Mesendoderm (in vitro differentiated cells): ENCODE results near the gene MTHFD1L.
A peak's percentile ranks its signal among the peaks of the same experiment; 100 is the strongest.

Source experiments
- DNase-seq: peaks from one replicate; pipeline ENCODE4 v3.0.0; 2013
- H2AK5ac ChIP-seq: 2 replicates; pipeline ENCODE4 v1.6.1; 2013; ENCODE audit warnings: low read length, inconsistent platforms
- H2BK120ac ChIP-seq: 2 replicates; pipeline ENCODE4 v1.6.1; 2013; ENCODE audit warnings: low read depth, mild to moderate bottlenecking, low read length, moderate library complexity, mixed read lengths
- H2BK15ac ChIP-seq: replicated peaks from 2 replicates; pipeline ENCODE4 v1.6.1; 2013; ENCODE audit warnings: low read depth, mild to moderate bottlenecking, moderate library complexity
- H2BK5ac ChIP-seq: 2 replicates; pipeline ENCODE4 v1.6.1; 2013; ENCODE audit warnings: low read length, inconsistent platforms
- H3K18ac ChIP-seq: 2 replicates; pipeline ENCODE4 v1.6.1; 2013; ENCODE audit warnings: mild to moderate bottlenecking, low read length, mixed read lengths
- H3K23ac ChIP-seq: one replicate; pipeline ENCODE4 v1.6.1; 2013; ENCODE audit warnings: low read length
- H3K27ac ChIP-seq: 2 replicates; pipeline ENCODE4 v1.5.1; 2013; ENCODE audit warnings: low read depth, mild to moderate bottlenecking, inconsistent platforms, low read length, moderate library complexity
- H3K27me3 ChIP-seq: 2 replicates; pipeline ENCODE4 v1.6.1; 2013; ENCODE audit warnings: low read length, control low read depth, mild to moderate bottlenecking, inconsistent platforms; ENCODE audit not compliant: insufficient read depth, poor library complexity
- H3K36me3 ChIP-seq: 2 replicates; pipeline ENCODE4 v1.6.1; 2013; ENCODE audit warnings: low read length, inconsistent platforms; ENCODE audit not compliant: control insufficient read depth, insufficient read depth
- H3K4ac ChIP-seq: one replicate; pipeline ENCODE4 v1.6.1; 2013; ENCODE audit warnings: low read depth, mild to moderate bottlenecking, low read length, moderate library complexity
- H3K4me1 ChIP-seq: 2 replicates; pipeline ENCODE4 v1.6.1; 2013; ENCODE audit warnings: low read depth, low read length, inconsistent platforms; ENCODE audit not compliant: control insufficient read depth
- H3K4me2 ChIP-seq: 2 replicates; pipeline ENCODE4 v1.6.1; 2013; ENCODE audit warnings: low read length
- H3K4me3 ChIP-seq: 2 replicates; pipeline ENCODE4 v1.5.1; 2013; ENCODE audit warnings: mild to moderate bottlenecking, low read length
- H3K56ac ChIP-seq: one replicate; pipeline ENCODE4 v1.6.1; 2013; ENCODE audit warnings: low read length
- H3K79me1 ChIP-seq: 2 replicates; pipeline ENCODE4 v1.6.1; 2013; ENCODE audit warnings: low read length, inconsistent platforms
- H3K79me2 ChIP-seq: 2 replicates; pipeline ENCODE4 v1.6.1; 2013; ENCODE audit warnings: mild to moderate bottlenecking, low read length; ENCODE audit not compliant: control insufficient read depth, insufficient read depth
- H3K9ac ChIP-seq: 2 replicates; pipeline ENCODE4 v1.6.1; 2013; ENCODE audit warnings: low read length, inconsistent platforms
- H4K5ac ChIP-seq: one replicate; pipeline ENCODE4 v1.6.1; 2013; ENCODE audit warnings: low read length
- H4K8ac ChIP-seq: one replicate; pipeline ENCODE4 v1.6.1; 2013; ENCODE audit warnings: low read depth, mild to moderate bottlenecking, control low read depth, low read length, moderate library complexity
- WGBS: extraction: QIAGEN DNeasy Blood & Tissue Kit; methylation state at CpG from one replicate; pipeline ENCODE4 v1.1.7; 2013; ENCODE audit warnings: low lambda C conversion rate, missing lambda C conversion rate; ENCODE audit not compliant: insufficient coverage; ENCODE audit errors: extremely low coverage; 5-methylcytosine and 5-hydroxymethylcytosine counted together

MTHFD1L gene

DNA sequence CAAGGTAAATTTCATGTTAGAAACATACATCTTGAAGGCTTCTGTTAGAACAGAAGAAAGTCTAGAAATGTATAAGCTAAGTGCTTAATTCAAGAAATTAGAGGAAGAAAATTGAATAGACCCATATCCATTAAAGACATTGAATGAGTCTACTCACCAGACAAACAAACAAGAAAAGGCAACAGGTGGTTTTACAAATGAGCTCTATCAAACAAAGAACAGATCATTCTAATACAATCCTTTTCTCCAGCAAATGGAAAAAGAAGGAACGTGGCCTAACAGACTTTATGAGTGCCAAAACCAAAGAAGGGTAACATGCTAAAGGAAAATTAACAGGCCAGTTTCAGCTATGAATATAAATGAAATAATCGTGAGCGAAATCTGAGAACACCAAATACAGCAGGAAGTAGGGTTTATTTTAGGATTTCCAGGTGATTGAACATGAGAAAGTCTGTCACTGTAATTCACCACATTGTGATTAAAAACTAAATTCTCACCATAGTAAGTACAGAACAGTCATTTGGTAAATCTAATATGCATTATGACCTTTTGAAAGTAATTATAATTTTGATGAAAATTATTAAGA, 22.6 kb downstream of the MTHFD1L start:
- no peak overlapping the region for H3K4me3 ChIP-seq
- no peak overlapping the region for H2BK120ac ChIP-seq
- H2BK5ac ChIP-seq: no peak overlapping the region
- no peaks in the 10 kb centered on the region for H3K4me1 ChIP-seq
- no peak overlapping the region for H3K9ac ChIP-seq
- peaks cover 7% of the 10 kb centered on the region for H3K79me1 ChIP-seq
- no peak overlapping the region for H2AK5ac ChIP-seq
- no peak overlapping the region for H3K23ac ChIP-seq
- no peak overlapping the region for H3K18ac ChIP-seq
- peaks cover 2% of the 10 kb centered on the region for H3K79me2 ChIP-seq
- peaks cover 7% of the 10 kb centered on the region for H3K36me3 ChIP-seq
- H3K56ac ChIP-seq: no peak overlapping the region
- no CpG with 5 or more reads among the region's 3 CpGs for WGBS
- DNase-seq: no peak
- H3K4ac ChIP-seq: no peak overlapping the region
- no peak overlapping the region for H3K27ac ChIP-seq
- H4K8ac ChIP-seq: no peak overlapping the region
- no peaks in the 10 kb centered on the region for H3K27me3 ChIP-seq
- no peak overlapping the region for H2BK15ac ChIP-seq
- H4K5ac ChIP-seq: no peak overlapping the region
- no peak overlapping the region for H3K4me2 ChIP-seq

DNA sequence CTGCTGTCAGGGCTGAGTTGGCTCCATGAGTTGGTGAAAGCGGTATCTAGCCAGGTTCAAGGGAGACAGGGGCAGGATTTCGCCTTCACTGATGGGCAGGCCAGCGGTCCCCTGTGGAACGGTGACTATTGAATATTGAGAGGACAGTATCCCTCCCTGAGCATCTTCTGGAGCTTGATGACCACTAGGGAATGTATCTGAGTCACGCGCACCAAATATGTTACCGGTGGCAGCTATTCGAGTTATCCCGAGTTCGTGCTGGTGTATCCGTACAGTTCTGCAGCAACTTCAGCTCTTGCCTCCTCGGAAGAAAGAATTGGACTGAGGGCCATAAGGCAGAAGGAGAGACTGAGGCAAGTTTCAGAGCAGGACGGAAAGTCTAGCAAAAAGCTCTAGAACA, 24.8 kb downstream of the MTHFD1L start:
- Histone ChIP-seq H3K4ac (no peak overlapping the region), H3K18ac (no peak overlapping the region), H3K27ac (no peak overlapping the region), H3K4me3 (no peak overlapping the region), H2BK5ac (no peak overlapping the region), H3K56ac (no peak overlapping the region), H3K79me1 (peaks cover 11% of the 10 kb centered on the region), H3K4me2 (no peak overlapping the region), H2BK15ac (no peak overlapping the region), H3K36me3 (peaks cover 3% of the 10 kb centered on the region), H3K23ac (no peak overlapping the region), H4K5ac (no peak overlapping the region), H3K9ac (no peak overlapping the region), H3K4me1 (no peaks in the 10 kb centered on the region), H4K8ac (no peak overlapping the region), H3K27me3 (no peaks in the 10 kb centered on the region), H3K79me2 (peaks cover 2% of the 10 kb centered on the region), H2BK120ac (no peak overlapping the region), H2AK5ac (no peak overlapping the region)
- no peak for DNase-seq
- no CpG with 5 or more reads among the region's 13 CpGs for WGBS

DNA sequence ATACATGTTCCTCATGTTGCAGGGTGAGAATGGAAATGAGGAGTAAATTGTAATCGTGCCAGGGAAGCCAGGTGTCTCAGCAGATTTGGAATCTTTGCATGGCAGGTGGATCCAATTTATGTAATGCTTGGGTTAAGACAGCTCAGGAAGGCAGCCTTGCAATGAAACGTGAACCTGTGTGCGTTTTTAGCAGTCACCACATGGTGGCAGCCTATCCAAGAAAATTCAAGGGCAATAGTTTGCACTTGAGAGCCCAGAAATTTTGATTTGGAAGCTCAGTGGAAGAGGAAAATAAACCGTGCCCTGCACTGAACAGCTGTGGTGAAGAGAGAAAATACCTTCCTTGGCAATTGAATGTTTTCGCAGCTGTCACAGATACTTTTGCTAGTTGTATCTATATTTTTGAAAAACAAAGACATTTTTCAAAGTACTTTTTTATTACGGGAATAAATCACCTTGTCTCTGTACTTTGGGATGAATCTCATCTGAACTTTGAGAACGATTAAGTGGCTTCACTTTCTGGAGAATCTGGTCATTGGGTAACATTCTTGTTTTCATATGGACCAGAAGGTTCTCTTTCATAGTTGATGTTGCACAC, 26.5 kb downstream of the MTHFD1L start:
- H3K27ac ChIP-seq: no peak overlapping the region
- no CpG with 5 or more reads among the region's 7 CpGs for WGBS

GRCh38 chr6:150894191-150894744, 28.8 kb downstream of the MTHFD1L start:
- Histone ChIP-seq H4K8ac (no peak overlapping the region), H4K5ac (no peak overlapping the region), H3K9ac (no peak overlapping the region), H2BK120ac (no peak overlapping the region), H3K4me3 (no peak overlapping the region), H3K18ac (no peak overlapping the region), H3K56ac (no peak overlapping the region), H3K4me2 (no peak overlapping the region), H2BK5ac (no peak overlapping the region), H3K79me2 (peaks cover 2% of the 10 kb centered on the region), H2AK5ac (no peak overlapping the region), H2BK15ac (no peak overlapping the region), H3K4ac (no peak overlapping the region), H3K4me1 (no peaks in the 10 kb centered on the region), H3K27me3 (no peaks in the 10 kb centered on the region), H3K79me1 (peaks cover 11% of the 10 kb centered on the region), H3K23ac (no peak overlapping the region), H3K36me3 (peaks cover 8% of the 10 kb centered on the region), H3K27ac (no peak overlapping the region)
- DNase-seq: no peak
- no CpG with 5 or more reads among the region's 8 CpGs for WGBS

More for the DNA sequence above, 26.5 kb downstream of the MTHFD1L start:
- no peaks in the 10 kb centered on the region for H3K4me1 ChIP-seq
- no peak overlapping the region for H2AK5ac ChIP-seq
- peaks cover 6% of the 10 kb centered on the region for H3K36me3 ChIP-seq
- H3K18ac ChIP-seq: no peak overlapping the region
- no peak overlapping the region for H4K5ac ChIP-seq
- H3K79me2 ChIP-seq: peaks cover 2% of the 10 kb centered on the region
- H3K4ac ChIP-seq: no peak overlapping the region
- no peak overlapping the region for H4K8ac ChIP-seq
- peaks cover 11% of the 10 kb centered on the region for H3K79me1 ChIP-seq
- no peak overlapping the region for H3K23ac ChIP-seq
- no peak overlapping the region for H3K9ac ChIP-seq
- no peak overlapping the region for H2BK120ac ChIP-seq
- H3K56ac ChIP-seq: no peak overlapping the region
- H3K4me2 ChIP-seq: no peak overlapping the region
- peak; percentile 74 for DNase-seq
- no peak overlapping the region for H2BK15ac ChIP-seq
- no peaks in the 10 kb centered on the region for H3K27me3 ChIP-seq
- no peak overlapping the region for H2BK5ac ChIP-seq
- no peak overlapping the region for H3K4me3 ChIP-seq

GRCh38 chr6:150894935-150895552, 29.5 kb downstream of the MTHFD1L start:
- Histone ChIP-seq H4K8ac (no peak overlapping the region), H3K4ac (no peak overlapping the region), H3K23ac (no peak overlapping the region), H3K4me3 (no peak overlapping the region), H2BK5ac (no peak overlapping the region), H2AK5ac (no peak overlapping the region), H3K18ac (no peak overlapping the region), H3K36me3 (peaks cover 9% of the 10 kb centered on the region), H3K79me1 (peaks cover 11% of the 10 kb centered on the region), H3K9ac (no peak overlapping the region), H3K56ac (no peak overlapping the region), H3K4me2 (no peak overlapping the region), H4K5ac (no peak overlapping the region), H3K79me2 (peaks cover 2% of the 10 kb centered on the region), H2BK120ac (no peak overlapping the region), H3K27ac (no peak overlapping the region), H2BK15ac (no peak overlapping the region), H3K27me3 (no peaks in the 10 kb centered on the region), H3K4me1 (no peaks in the 10 kb centered on the region)
- DNase-seq: no peak
- WGBS: no CpG with 5 or more reads among the region's 12 CpGs
